H1 (cell line): Measurements from ENCODE around the gene ZNF618. TPM values are rescaled to one million over a fixed set of nuclear protein-coding genes. Genes with fewer than 3 reads are reported as not detected.

Experiments used
- E2F6 ChIP-seq: IDR thresholded peaks from 2 replicates; pipeline ENCODE4 v1.6.1; 2012; ENCODE audit warnings: inconsistent platforms
- POLR2A ChIP-seq, 2 experiments: IDR thresholded peaks; 1 replicate in 1 of 2; 2 replicates in 1 of 2; pipeline ENCODE4 v1.6.1; 2011; ENCODE audit warnings: low read depth in 2 of 2, low read length in 2 of 2, mild to moderate bottlenecking in 2 of 2; ENCODE audit errors: control extremely low read depth in 1 of 2
- SIRT6 ChIP-seq: IDR thresholded peaks from one replicate; pipeline ENCODE4 v1.7.1; 2012; ENCODE audit warnings: low read length, inconsistent platforms
- SUZ12 ChIP-seq: fragments of 200-600 bp; sonication (generic); IDR thresholded peaks from 2 replicates; pipeline ENCODE4 v1.6.1; 2012; ENCODE audit warnings: mild to moderate bottlenecking, inconsistent platforms, low read length, moderate library complexity, mixed read lengths
- TBP ChIP-seq: IDR thresholded peaks from 2 replicates; pipeline ENCODE4 v1.6.1; 2011; ENCODE audit warnings: low read depth, low read length, improper control_type of control experiment
- polyA plus RNA-seq, 7 experiments: library from polyadenylated mRNA; depleted of rRNA in 3 of 7; stranded (reverse) in 5 of 7; unstranded in 2 of 7; fragments of >200 nt in 5 of 7; fragments of 200-250 nt in 2 of 7; gene quantifications; 1 replicate in 5 of 7; 2 replicates in 1 of 7; 4 replicates in 1 of 7; pipeline versions ENCODE4 v1.2.1 to v1.2.3, GENCODE V29; 2011 to 2013; ENCODE audit warnings: missing spikeins in 2 of 7, mixed read lengths in 2 of 7
- total RNA-seq: library from RNA; stranded (reverse); fragmentation: NEBNext Ultra II Directional; extraction: Animal tissue kit (Norgen Biotek cat#: 25700); gene quantifications from 2 replicates; pipeline ENCODE4 v1.2.1, GENCODE V29; 2021

The ZNF618 gene
- total and polyA plus RNA-seq, 2 of the 8 experiments (the other 6 are each of a cell fraction or from before 2014, with no cell fraction given), result 9.6 to 28.5 TPM

- TF ChIP-seq E2F6, result no peak
- TF ChIP-seq TBP, result no peak
- no peak for TF ChIP-seq POLR2A (IDR thresholded peaks at IDR 0.05; ENCODE audit: control extremely low read depth in 1 of 2, low read depth in 2 of 2, low read length in 2 of 2)
- no peak for TF ChIP-seq SIRT6
- TF ChIP-seq SUZ12, result no peak
These were observed 180.4 kb downstream of the ZNF618 start (continued) for GRCh38 chr9:114056527-114056926.
